ENCODE data around the gene MCM8. TPM values are rescaled to one million over a fixed set of nuclear protein-coding genes. Genes with fewer than 3 reads are reported as not detected.

The MCM8 gene
- total and polyA plus RNA-seq, 2 donors (not counting 1 experiment from before 2014, with no cell fraction given), result 4.4 to 13.8 TPM

GRCh38 chr20:5908981-5909380 lies 41.5 kb upstream of the MCM8 start:
- Histone ChIP-seq H3K27me3 (replicated peaks in 1 of 4; ENCODE audit: control extremely low read depth in 1 of 4, control insufficient read depth in 3 of 4, insufficient read depth in 4 of 4, low read length in 3 of 4) (peaks cover 0 to 39% (median 22%) of the 10 kb centered on the region in 4 experiments), H3K36me3 (replicated peaks in 1 of 2; ENCODE audit: control extremely low read depth in 1 of 2, control insufficient read depth in 1 of 2, extremely low read depth in 1 of 2, insufficient read depth in 2 of 2, low read length in 1 of 2) (no peaks in the 10 kb centered on the region), H3K9ac (ENCODE audit: low read length) (no peak overlapping the region), H3K4me2 (replicated peaks; ENCODE audit: low read depth, low read length, poor library complexity, severe bottlenecking) (no peak overlapping the region), H2AFZ (ENCODE audit: insufficient read depth, low read depth, low read length, poor library complexity, severe bottlenecking) (no peak overlapping the region), H3K9me3 (ENCODE audit: control extremely low read depth in 1 of 3, control insufficient read depth in 2 of 3, insufficient read depth in 1 of 3, low read length in 2 of 3) (peaks cover 0 to 5% (median 1%) of the 10 kb centered on the region in 3 donors), H3K79me2 (ENCODE audit: control insufficient read depth, insufficient read depth, low read length) (no peaks in the 10 kb centered on the region), H4K20me1 (ENCODE audit: control insufficient read depth, insufficient read depth, low read length, poor library complexity, severe bottlenecking) (no peaks in the 10 kb centered on the region), H3K4me3 (ENCODE audit: control extremely low read depth in 1 of 5, extremely low read depth in 1 of 5, insufficient read depth in 1 of 5, low read depth in 2 of 5, low read length in 4 of 5) (no peak overlapping the region), H3K4me1 (ENCODE audit: control insufficient read depth in 2 of 2, insufficient read depth in 2 of 2, low read length in 2 of 2) (peaks cover 7 to 12% of the 10 kb centered on the region in 2 donors), H3K27ac (ENCODE audit: low read length in 2 of 2) (no peak overlapping the region)
- ChIA-PET POLR2A (interaction anchor here (0.6 kb wide), 1 partner anchor 160 kb away, joined by 4 read pairs; no protein-coding TSS in a partner anchor), CTCF (no interaction called here)
- TF ChIP-seq, protein P1, sequence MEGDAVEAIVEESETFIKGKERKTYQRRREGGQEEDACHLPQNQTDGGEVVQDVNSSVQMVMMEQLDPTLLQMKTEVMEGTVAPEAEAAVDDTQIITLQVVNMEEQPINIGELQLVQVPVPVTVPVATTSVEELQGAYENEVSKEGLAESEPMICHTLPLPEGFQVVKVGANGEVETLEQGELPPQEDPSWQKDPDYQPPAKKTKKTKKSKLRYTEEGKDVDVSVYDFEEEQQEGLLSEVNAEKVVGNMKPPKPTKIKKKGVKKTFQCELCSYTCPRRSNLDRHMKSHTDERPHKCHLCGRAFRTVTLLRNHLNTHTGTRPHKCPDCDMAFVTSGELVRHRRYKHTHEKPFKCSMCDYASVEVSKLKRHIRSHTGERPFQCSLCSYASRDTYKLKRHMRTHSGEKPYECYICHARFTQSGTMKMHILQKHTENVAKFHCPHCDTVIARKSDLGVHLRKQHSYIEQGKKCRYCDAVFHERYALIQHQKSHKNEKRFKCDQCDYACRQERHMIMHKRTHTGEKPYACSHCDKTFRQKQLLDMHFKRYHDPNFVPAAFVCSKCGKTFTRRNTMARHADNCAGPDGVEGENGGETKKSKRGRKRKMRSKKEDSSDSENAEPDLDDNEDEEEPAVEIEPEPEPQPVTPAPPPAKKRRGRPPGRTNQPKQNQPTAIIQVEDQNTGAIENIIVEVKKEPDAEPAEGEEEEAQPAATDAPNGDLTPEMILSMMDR (IDR thresholded peaks at IDR 0.05), result no peak
- no peak for TF ChIP-seq EZH2 (IDR thresholded peaks at IDR 0.05; ENCODE audit: borderline replicate concordance, insufficient read depth, low read depth, low read length, poor library complexity, severe bottlenecking)
- no peaks in the 10 kb centered on the region for H3K9me3 Mint-ChIP-seq (ENCODE audit: insufficient read depth)
- intact Hi-C loops (cut with micrococcal nuclease), result no loop called here
- ATAC-seq (ENCODE audit: low read depth) (no peak), DNase-seq (no peak)
- peaks cover 9% of the 10 kb centered on the region for H3K4me1 Mint-ChIP-seq
- H3K4me3 Mint-ChIP-seq, result no peak overlapping the region
- no CpG with 5 or more reads among the region's 2 CpGs for WGBS (ENCODE audit: insufficient coverage)
- peaks cover 68% of the 10 kb centered on the region for H3K27me3 Mint-ChIP-seq
- H3K27ac Mint-ChIP-seq, result no peak overlapping the region

DNA sequence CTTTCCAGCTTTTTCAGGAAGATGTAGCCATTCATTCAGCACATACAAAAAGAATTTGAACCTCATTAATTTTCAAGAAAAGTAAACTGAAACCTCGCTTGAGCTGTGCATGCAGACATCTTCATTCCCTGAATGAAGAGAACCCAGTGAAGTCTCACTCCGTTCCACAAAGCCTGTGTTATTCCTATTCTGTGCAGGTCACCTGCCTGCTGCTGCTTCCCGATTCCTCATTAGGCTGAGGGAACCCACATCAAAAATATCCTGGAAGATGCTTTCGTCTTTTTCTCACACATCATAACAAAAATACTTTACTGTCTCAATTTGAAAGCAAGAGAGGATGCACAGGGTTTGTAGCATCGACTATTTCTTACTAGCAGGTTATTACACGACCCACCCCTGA lies 40.3 kb upstream of the MCM8 start:
- Mint-ChIP-seq H3K27ac (no peak overlapping the region), H3K4me1 (peaks cover 9% of the 10 kb centered on the region), H3K9me3 (ENCODE audit: insufficient read depth) (no peaks in the 10 kb centered on the region), H3K27me3 (peaks cover 73% of the 10 kb centered on the region), H3K4me3 (no peak overlapping the region)
- no peaks in the 10 kb centered on the region for H3K79me2 ChIP-seq (ENCODE audit: control insufficient read depth, insufficient read depth, low read length)
- H3K36me3 ChIP-seq (replicated peaks in 1 of 2; ENCODE audit: control extremely low read depth in 1 of 2, control insufficient read depth in 1 of 2, extremely low read depth in 1 of 2, insufficient read depth in 2 of 2, low read length in 1 of 2), result no peaks in the 10 kb centered on the region
- H2AFZ ChIP-seq (ENCODE audit: insufficient read depth, low read depth, low read length, poor library complexity, severe bottlenecking), result no peak overlapping the region
- H4K20me1 ChIP-seq (ENCODE audit: control insufficient read depth, insufficient read depth, low read length, poor library complexity, severe bottlenecking), result no peaks in the 10 kb centered on the region
- H3K4me3 ChIP-seq (ENCODE audit: control extremely low read depth in 1 of 5, extremely low read depth in 1 of 5, insufficient read depth in 1 of 5, low read depth in 2 of 5, low read length in 4 of 5), result no peak overlapping the region
- DNase-seq, result no peak
- H3K4me2 ChIP-seq (replicated peaks; ENCODE audit: low read depth, low read length, poor library complexity, severe bottlenecking), result no peak overlapping the region
- ChIA-PET POLR2A (no interaction called here), CTCF (no interaction called here)
- H3K9ac ChIP-seq (ENCODE audit: low read length), result no peak overlapping the region
- H3K27ac ChIP-seq (ENCODE audit: low read length in 2 of 2), result no peak overlapping the region
- peaks cover 0 to 5% (median 1%) of the 10 kb centered on the region in 3 donors for H3K9me3 ChIP-seq (ENCODE audit: control extremely low read depth in 1 of 3, control insufficient read depth in 2 of 3, insufficient read depth in 1 of 3, low read length in 2 of 3)
- intact Hi-C loops (cut with micrococcal nuclease), result no loop called here
- WGBS (ENCODE audit: insufficient coverage), result 71% methylated on average over 4 of the region's 6 CpGs
- peaks cover 0 to 37% (median 23%) of the 10 kb centered on the region in 4 experiments for H3K27me3 ChIP-seq (replicated peaks in 1 of 4; ENCODE audit: control extremely low read depth in 1 of 4, control insufficient read depth in 3 of 4, insufficient read depth in 4 of 4, low read length in 3 of 4)
- peaks cover 7 to 12% of the 10 kb centered on the region in 2 donors for H3K4me1 ChIP-seq (ENCODE audit: control insufficient read depth in 2 of 2, insufficient read depth in 2 of 2, low read length in 2 of 2)
- ATAC-seq (ENCODE audit: low read depth), result no peak
- TF ChIP-seq, protein P1 (IDR thresholded peaks at IDR 0.05), result no peak
- TF ChIP-seq EZH2 (IDR thresholded peaks at IDR 0.05; ENCODE audit: borderline replicate concordance, insufficient read depth, low read depth, low read length, poor library complexity, severe bottlenecking), result no peak
